Endothelial cell of umbilical vein (primary cell): Measurements from ENCODE around the gene SNX9. TPM values are rescaled to one million over a fixed set of nuclear protein-coding genes. Genes with fewer than 3 reads are reported as not detected.

Experiments
- BruUV-seq: library from RNA; stranded (reverse); fragments of 400-500 nt; replicated peaks from 2 replicates; lab custom pipeline; 2021; lab: Mats Ljungman, UMichigan
- CTCF ChIA-PET: fragments of 300-600, 350-600 bp; sonication (Branson Sonifier 250); formaldehyde crosslinking; loops from one replicate; lab custom pipeline; 2021; ENCODE audit warnings: antibody characterized with exemption, inconsistent platforms; lab: Charles Lee
- POLR2A ChIA-PET: fragments of 300-600, 350-600 bp; sonication (Branson Sonifier 250); formaldehyde crosslinking; loops from one replicate; lab custom pipeline; 2021; ENCODE audit warnings: antibody characterized with exemption, inconsistent platforms; lab: Charles Lee
- DNase-seq: peaks from one replicate; pipeline ENCODE4 v3.0.0-alpha.2; 2011; ENCODE audit warnings: low read depth, low spot score
- FAIRE-seq: peaks from 2 replicates; lab custom pipeline; 2011; peaks lifted over from hg19 to GRCh38; lab: Jason Lieb, UNC
- H2AFZ ChIP-seq: 2 replicates; pipeline ENCODE4 v1.6.0; 2012; ENCODE audit warnings: low read depth, low read length, control low read depth, inconsistent platforms
- H3K27ac ChIP-seq: 2 replicates; pipeline ENCODE4 v1.5.1; 2011; ENCODE audit warnings: low read depth, mild to moderate bottlenecking, control low read depth, low read length, moderate library complexity; ENCODE audit not compliant: insufficient read depth
- H3K27me3 ChIP-seq, 2 experiments: 2 replicates each; pipeline versions ENCODE4 v1.6.0 to v1.6.1; 2011; ENCODE audit warnings: low read length in 2 of 2, mixed read lengths in 1 of 2; ENCODE audit not compliant: control insufficient read depth in 2 of 2, insufficient read depth in 2 of 2
- H3K36me3 ChIP-seq, 2 experiments: 2 replicates in 1 of 2; 3 replicates in 1 of 2; pipeline ENCODE4 v1.5.1; 2011; ENCODE audit warnings: low read length in 2 of 2, mild to moderate bottlenecking in 1 of 2, moderate library complexity in 1 of 2; ENCODE audit not compliant: control insufficient read depth in 2 of 2, insufficient read depth in 2 of 2; ENCODE audit errors: extremely low read depth in 1 of 2
- H3K4me1 ChIP-seq: 3 replicates; pipeline ENCODE4 v1.5.1; 2011; ENCODE audit warnings: mild to moderate bottlenecking, low read length; ENCODE audit not compliant: control insufficient read depth, insufficient read depth; ENCODE audit errors: extremely low read depth
- H3K4me2 ChIP-seq: 2 replicates; pipeline ENCODE4 v1.6.1; 2011; ENCODE audit warnings: low read length, control low read depth, mixed read lengths; ENCODE audit not compliant: insufficient read depth
- H3K4me3 ChIP-seq, 3 experiments: fragments of 200-600 bp in 1 of 3; sonication (generic), shearing (Covaris generic) in 1 of 3; replicated peaks in 1 of 3; 2 replicates each; pipeline ENCODE4 v1.5.1; 2011 to 2016; ENCODE audit warnings: control low read depth in 3 of 3, low read length in 3 of 3, mild to moderate bottlenecking in 2 of 3, inconsistent platforms in 1 of 3, low read depth in 1 of 3, moderate library complexity in 1 of 3; ENCODE audit not compliant: insufficient read depth in 1 of 3
- H3K79me2 ChIP-seq: 2 replicates; pipeline ENCODE4 v1.6.0; 2012; ENCODE audit warnings: low read length, inconsistent platforms; ENCODE audit not compliant: control insufficient read depth, insufficient read depth
- H3K9ac ChIP-seq: replicated peaks from 2 replicates; pipeline ENCODE3; 2011; ENCODE audit warnings: low read length, control low read depth; ENCODE audit not compliant: insufficient read depth; ENCODE audit errors: extremely low read depth
- H3K9me1 ChIP-seq: replicated peaks from 3 replicates; pipeline ENCODE4 v1.6.0; 2011; ENCODE audit warnings: mild to moderate bottlenecking, low read length; ENCODE audit not compliant: control insufficient read depth, insufficient read depth; ENCODE audit errors: extremely low read depth
- H3K9me3 ChIP-seq: replicated peaks from 2 replicates; pipeline ENCODE4 v1.5.1; 2012; ENCODE audit warnings: low read length, inconsistent platforms; ENCODE audit not compliant: control insufficient read depth, insufficient read depth
- H4K20me1 ChIP-seq: replicated peaks from 2 replicates; pipeline ENCODE3; 2011; ENCODE audit warnings: mild to moderate bottlenecking, low read length; ENCODE audit not compliant: control insufficient read depth, insufficient read depth; ENCODE audit errors: extremely low read depth
- EZH2 ChIP-seq: IDR thresholded peaks from 2 replicates; pipeline ENCODE4 v1.6.1; 2012; ENCODE audit warnings: borderline replicate concordance, low read depth, mild to moderate bottlenecking, moderate library complexity, low read length, inconsistent platforms; ENCODE audit not compliant: severe bottlenecking
- FOS ChIP-seq: IDR thresholded peaks from 2 replicates; pipeline ENCODE4 v1.6.1; 2011; ENCODE audit warnings: mild to moderate bottlenecking, low read length, moderate library complexity, borderline replicate concordance; ENCODE audit not compliant: insufficient read depth
- GATA2 ChIP-seq: IDR thresholded peaks from 2 replicates; pipeline ENCODE4 v1.7.0; 2011; ENCODE audit warnings: low read depth, mild to moderate bottlenecking, moderate library complexity, mixed read lengths, low read length; ENCODE audit not compliant: insufficient read length, insufficient read depth
- JUN ChIP-seq: IDR thresholded peaks from 2 replicates; pipeline ENCODE4 v1.6.1; 2011; ENCODE audit warnings: borderline replicate concordance, low read depth; ENCODE audit not compliant: insufficient read length, insufficient read depth
- MYC ChIP-seq: IDR thresholded peaks from one replicate; pipeline ENCODE4 v1.6.1; 2011; ENCODE audit warnings: mild to moderate bottlenecking, low read depth, low read length
- POLR2A ChIP-seq: IDR thresholded peaks from 2 replicates; pipeline ENCODE4 v1.6.1; 2012; ENCODE audit warnings: low read depth, mild to moderate bottlenecking, control low read depth, low read length
- POLR2AphosphoS5 ChIP-seq: IDR thresholded peaks from 2 replicates; pipeline ENCODE4 v1.6.1; 2012; ENCODE audit warnings: low read depth, mild to moderate bottlenecking, control low read depth, low read length, moderate library complexity; ENCODE audit not compliant: insufficient read depth
- dilution Hi-C: fragments of 300-500 bp; cut with MboI; formaldehyde crosslinking; loops from one replicate; pipeline ENCODE4 v1.15.0; 2019; ENCODE audit warnings: low sequenced_read_pairs; ENCODE audit not compliant: extremely low pct_ligation_motif_present
- intact Hi-C: fragments of 100-400 bp; cut with micrococcal nuclease; formaldehyde crosslinking; loops from one replicate; pipeline ENCODE4 v1.10.0; 2022
- polyA plus RNA-seq, 4 experiments: library from polyadenylated mRNA; depleted of rRNA in 3 of 4; stranded (reverse) in 3 of 4; unstranded in 1 of 4; fragments of >200 nt; gene quantifications; 2 replicates each; pipeline versions ENCODE4 v1.2.1 to v1.2.3, GENCODE V29; 2011 to 2012; ENCODE audit warnings: missing spikeins in 1 of 4
- total RNA-seq: library from RNA; stranded (reverse); gene quantifications from 2 replicates; pipeline ENCODE4 v1.2.3, GENCODE V29; 2021
- TF ChIP-seq, protein P1 (sequence below), 2 donors: IDR thresholded peaks; 1 replicate in 1 of 2; 2 replicates in 1 of 2; pipeline ENCODE4 v1.5.1; 2011; ENCODE audit warnings: low read length in 2 of 2, mild to moderate bottlenecking in 2 of 2, moderate library complexity in 2 of 2, control low read depth in 1 of 2, inconsistent platforms in 1 of 2, low read depth in 1 of 2; ENCODE audit not compliant: insufficient read depth in 1 of 2; ENCODE audit errors: extremely low read depth in 1 of 2
- TF ChIP-seq, protein P2 (sequence below): IDR thresholded peaks from 2 replicates; pipeline ENCODE4 v1.6.1; 2011; ENCODE audit not compliant: insufficient read depth, insufficient read length

Gene SNX9
- total and polyA plus RNA-seq, 2 donors (not counting 3 experiments of a cell fraction or from before 2014, with no cell fraction given), result 27.5 to 54.5 TPM

DNA sequence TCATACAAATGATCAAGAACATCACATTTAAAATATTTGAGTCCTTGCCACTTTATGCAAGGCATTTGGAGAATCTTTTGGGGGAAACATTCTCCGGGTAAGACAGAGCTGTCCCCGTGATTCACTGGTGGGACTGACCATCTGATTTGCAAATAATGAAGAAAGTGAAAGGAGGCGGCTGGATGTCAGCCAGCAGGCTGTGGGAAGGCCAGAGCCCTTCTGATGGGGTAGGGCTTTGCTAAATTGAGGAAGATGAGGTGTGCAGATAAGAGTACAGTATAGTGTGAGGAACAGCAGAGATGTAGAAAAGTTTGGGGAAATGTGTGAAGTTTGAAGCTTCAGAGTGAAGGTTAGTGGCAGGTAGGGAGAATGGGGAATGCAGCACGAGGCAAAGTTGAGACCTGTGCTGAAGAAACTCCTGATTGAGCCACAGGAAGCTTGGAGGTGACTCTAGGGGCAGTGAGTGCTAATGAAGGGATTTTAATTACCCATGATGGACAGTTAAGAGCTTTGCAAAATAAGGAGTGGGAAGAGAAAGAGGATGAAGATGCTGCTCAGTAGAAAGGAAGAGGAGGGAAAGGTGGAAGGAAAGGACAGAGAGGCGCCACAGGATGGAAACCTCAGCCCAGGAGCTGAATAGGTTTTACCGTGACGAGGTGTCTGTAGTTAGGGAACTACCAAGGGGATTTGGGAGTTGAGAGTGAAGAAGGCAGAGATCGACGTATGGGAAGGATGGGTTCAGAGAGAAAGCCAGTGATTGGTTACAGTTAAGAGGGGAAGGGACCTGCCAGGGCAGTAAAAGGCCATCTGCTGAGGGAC is 68.7 kb downstream of the SNX9 start:
- TF ChIP-seq EZH2 (no peak), GATA2 (no peak), FOS (no peak), POLR2AphosphoS5 (no peak), POLR2A (no peak), MYC (no peak), JUN (no peak)
- TF ChIP-seq, protein P1, sequence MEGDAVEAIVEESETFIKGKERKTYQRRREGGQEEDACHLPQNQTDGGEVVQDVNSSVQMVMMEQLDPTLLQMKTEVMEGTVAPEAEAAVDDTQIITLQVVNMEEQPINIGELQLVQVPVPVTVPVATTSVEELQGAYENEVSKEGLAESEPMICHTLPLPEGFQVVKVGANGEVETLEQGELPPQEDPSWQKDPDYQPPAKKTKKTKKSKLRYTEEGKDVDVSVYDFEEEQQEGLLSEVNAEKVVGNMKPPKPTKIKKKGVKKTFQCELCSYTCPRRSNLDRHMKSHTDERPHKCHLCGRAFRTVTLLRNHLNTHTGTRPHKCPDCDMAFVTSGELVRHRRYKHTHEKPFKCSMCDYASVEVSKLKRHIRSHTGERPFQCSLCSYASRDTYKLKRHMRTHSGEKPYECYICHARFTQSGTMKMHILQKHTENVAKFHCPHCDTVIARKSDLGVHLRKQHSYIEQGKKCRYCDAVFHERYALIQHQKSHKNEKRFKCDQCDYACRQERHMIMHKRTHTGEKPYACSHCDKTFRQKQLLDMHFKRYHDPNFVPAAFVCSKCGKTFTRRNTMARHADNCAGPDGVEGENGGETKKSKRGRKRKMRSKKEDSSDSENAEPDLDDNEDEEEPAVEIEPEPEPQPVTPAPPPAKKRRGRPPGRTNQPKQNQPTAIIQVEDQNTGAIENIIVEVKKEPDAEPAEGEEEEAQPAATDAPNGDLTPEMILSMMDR (IDR thresholded peaks at IDR 0.05; ENCODE audit: extremely low read depth in 1 of 2, insufficient read depth in 1 of 2, low read depth in 1 of 2, low read length in 2 of 2), result no peak
- TF ChIP-seq, protein P2, sequence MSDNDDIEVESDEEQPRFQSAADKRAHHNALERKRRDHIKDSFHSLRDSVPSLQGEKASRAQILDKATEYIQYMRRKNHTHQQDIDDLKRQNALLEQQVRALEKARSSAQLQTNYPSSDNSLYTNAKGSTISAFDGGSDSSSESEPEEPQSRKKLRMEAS, result no peak

More for the DNA sequence above, 68.7 kb downstream of the SNX9 start:
- peaks cover 6 to 8% of the 10 kb centered on the region in 2 experiments for H3K36me3 ChIP-seq
- FAIRE-seq, result no peak
- no peak overlapping the region for H3K27ac ChIP-seq
- no peak overlapping the region for H3K4me3 ChIP-seq
- H3K4me1 ChIP-seq, result no peaks in the 10 kb centered on the region
- intact Hi-C loops, result no loop called here
- no peak overlapping the region for H3K9ac ChIP-seq
- no peak for DNase-seq
- H3K4me2 ChIP-seq, result no peak overlapping the region
- dilution Hi-C loops, result no loop called here
- peaks cover 2% of the 10 kb centered on the region for H4K20me1 ChIP-seq
- no peaks in the 10 kb centered on the region for H3K27me3 ChIP-seq
- no peaks in the 10 kb centered on the region for H3K9me3 ChIP-seq
- ChIA-PET CTCF (interaction anchor here (0.5 to 1.7 kb wide), 4 partner anchors 11 to 324 kb away, joined by 3 to 4 read pairs (median 4); no protein-coding TSS in a partner anchor), POLR2A (no interaction called here)
- no peaks in the 10 kb centered on the region for H3K9me1 ChIP-seq
- BruUV-seq, result no TSS peak
- H2AFZ ChIP-seq, result no peak overlapping the region
- peaks cover 6% of the 10 kb centered on the region for H3K79me2 ChIP-seq
